GM12878 (cell line): ENCODE data around the gene GPR87. TPM values are rescaled to one million over a fixed set of nuclear protein-coding genes. Genes with fewer than 3 reads are reported as not detected.

Source experiments
- ATAC-seq: fragments of 200-7000 bp; cut with Tn5 transposase; 3 replicates; pipeline ENCODE4 v1.9.1; 2020; ENCODE audit warnings: mild to moderate bottlenecking, moderate library complexity
- BruUV-seq: library from RNA; stranded (reverse); fragments of 400-500 nt; replicated peaks from 2 replicates; lab custom pipeline; 2021; lab: Mats Ljungman, UMichigan
- CTCF ChIA-PET: fragments of 300-600 bp; sonication (Branson Sonifier 250); formaldehyde crosslinking; extraction: SDS; loops from one replicate; lab custom pipeline; 2021; ENCODE audit warnings: inconsistent platforms; lab: Yijun Ruan, JAX
- POLR2A ChIA-PET: fragments of 350-600 bp; formaldehyde crosslinking; extraction: SDS; loops from one replicate; lab custom pipeline; 2021; ENCODE audit warnings: inconsistent platforms; lab: Charles Lee
- RAD21 ChIA-PET: fragments of 300-600 bp; sonication (Branson Sonifier 250); formaldehyde crosslinking; loops from one replicate; lab custom pipeline; 2023; ENCODE audit warnings: antibody characterized with exemption; ENCODE audit not compliant: unreplicated experiment; lab: Charles Lee
- SMC1A ChIA-PET: fragments of 300-600 bp; sonication (Branson Sonifier 250); formaldehyde crosslinking; loops from one replicate; lab custom pipeline; 2023; ENCODE audit not compliant: unreplicated experiment, uncharacterized antibody; lab: Charles Lee
- DNase-seq: peaks from one replicate; pipeline ENCODE4 v3.0.0-alpha.2; 2011; ENCODE audit warnings: low read depth, low spot score
- FAIRE-seq: peaks from 3 replicates; lab custom pipeline; 2011; peaks lifted over from hg19 to GRCh38; lab: Jason Lieb, UNC
- H2AFZ ChIP-seq: 2 replicates; pipeline ENCODE4 v1.6.0; 2011; ENCODE audit warnings: low read depth, low read length, control low read depth; ENCODE audit not compliant: control insufficient read depth
- H3K27ac ChIP-seq: 2 replicates; pipeline ENCODE4 v1.5.1; 2011; ENCODE audit warnings: control low read depth; ENCODE audit not compliant: control insufficient read depth, insufficient read depth
- H3K27me3 ChIP-seq, 2 experiments: replicated peaks in 1 of 2; 2 replicates each; pipeline versions ENCODE4 v1.6.0 to v1.6.1; 2011; ENCODE audit warnings: low read length in 1 of 2; ENCODE audit not compliant: control insufficient read depth in 2 of 2, insufficient read depth in 2 of 2
- H3K36me3 ChIP-seq, 2 experiments: 2 replicates each; pipeline ENCODE4 v1.5.1; 2011; ENCODE audit warnings: low read length in 1 of 2; ENCODE audit not compliant: control insufficient read depth in 2 of 2, insufficient read depth in 2 of 2
- H3K4me1 ChIP-seq: 2 replicates; pipeline ENCODE4 v1.6.1; 2011; ENCODE audit warnings: mild to moderate bottlenecking, low read length, moderate library complexity, mixed read lengths; ENCODE audit not compliant: control insufficient read depth, insufficient read depth
- H3K4me2 ChIP-seq: 2 replicates; pipeline ENCODE4 v1.6.0; 2011; ENCODE audit warnings: control low read depth; ENCODE audit not compliant: control insufficient read depth, insufficient read depth
- H3K4me3 ChIP-seq: fragments of 200-600 bp; sonication (generic); 2 replicates; pipeline ENCODE4 v1.5.1; 2016
- H3K79me2 ChIP-seq: 2 replicates; pipeline ENCODE4 v1.6.0; 2011; ENCODE audit warnings: low read length; ENCODE audit not compliant: control insufficient read depth, insufficient read depth
- H3K9ac ChIP-seq: 2 replicates; pipeline ENCODE4 v1.8.0; 2011; ENCODE audit warnings: low read length, control low read depth, mixed read lengths; ENCODE audit not compliant: control insufficient read depth, insufficient read depth
- H3K9me3 ChIP-seq: replicated peaks from 3 replicates; pipeline ENCODE4 v1.5.1; 2011; ENCODE audit warnings: mild to moderate bottlenecking, low read length; ENCODE audit not compliant: control insufficient read depth, insufficient read depth
- H4K20me1 ChIP-seq: 2 replicates; pipeline ENCODE4 v1.6.0; 2011; ENCODE audit not compliant: control insufficient read depth, insufficient read depth
- IRF3 ChIP-seq: fragments of 450-650 bp; IDR thresholded peaks from 2 replicates; pipeline ENCODE4 v1.6.1; 2014; ENCODE audit warnings: mild to moderate bottlenecking
- KLF5 ChIP-seq: fragments of 450-650 bp; IDR thresholded peaks from 2 replicates; pipeline ENCODE4 v1.6.1; 2014; ENCODE audit warnings: mild to moderate bottlenecking; ENCODE audit not compliant: partially characterized antibody
- NFXL1 ChIP-seq: fragments of 450-650 bp; IDR thresholded peaks from 2 replicates; pipeline ENCODE4 v1.6.1; 2017; ENCODE audit warnings: antibody characterized with exemption, mild to moderate bottlenecking, borderline replicate concordance
- NR2F1 ChIP-seq: fragments of 450-650 bp; conservative IDR thresholded peaks from 2 replicates; pipeline ENCODE4 v1.6.1; 2017; ENCODE audit warnings: mild to moderate bottlenecking
- RAD21 ChIP-seq: IDR thresholded peaks from 2 replicates; pipeline ENCODE4 v1.6.1; 2011; ENCODE audit warnings: mild to moderate bottlenecking, low read depth, low read length, moderate library complexity; ENCODE audit not compliant: insufficient read depth
- RB1 ChIP-seq: fragments of 450-650 bp; formaldehyde crosslinking; IDR thresholded peaks from 2 replicates; pipeline ENCODE4 v1.6.1; 2017; ENCODE audit warnings: mild to moderate bottlenecking, borderline replicate concordance
- RCOR1 ChIP-seq: conservative IDR thresholded peaks from 2 replicates; pipeline ENCODE4 v1.6.1; 2012; ENCODE audit warnings: low read depth, low read length, improper control_type of control experiment
- RELB ChIP-seq: fragments of 450-650 bp; IDR thresholded peaks from 2 replicates; pipeline ENCODE4 v1.6.1; 2017; ENCODE audit warnings: low read depth, mild to moderate bottlenecking, moderate library complexity
- YBX1 ChIP-seq: fragments of 450-650 bp; IDR thresholded peaks from 2 replicates; pipeline ENCODE4 v1.6.1; 2016; ENCODE audit warnings: antibody characterized with exemption
- ZNF687 ChIP-seq: fragments of 450-650 bp; IDR thresholded peaks from 2 replicates; pipeline ENCODE4 v1.6.1; 2017; ENCODE audit warnings: mild to moderate bottlenecking, moderate library complexity
- WGBS: methylation state at CpG from one replicate; pipeline ENCODE4 v1.1.6; 2016; ENCODE audit warnings: low lambda C conversion rate; ENCODE audit not compliant: insufficient replicate concordance, insufficient coverage; ENCODE audit errors: missing lambda C conversion rate; 5-methylcytosine and 5-hydroxymethylcytosine counted together
- in situ Hi-C: fragments of 300-500 bp; cut with MboI; formaldehyde crosslinking; loops from 9 replicates; pipeline ENCODE4 v1.14.3; 2018; ENCODE audit warnings: mixed read lengths
- intact Hi-C: fragments of 100-400 bp; cut with micrococcal nuclease; formaldehyde crosslinking; loops from one replicate; pipeline ENCODE4 v1.14.2; 2022; ENCODE audit not compliant: unreplicated experiment
- polyA plus RNA-seq, 11 experiments: library from polyadenylated mRNA; depleted of rRNA in 4 of 11; unstranded in 6 of 11; stranded (reverse) in 5 of 11; fragments of >200 nt; fragmentation: Nextera tagmentation in 4 of 11; fragmentation: Illumina TruSeq in 1 of 11; extraction: Ambion mirVana in 4 of 11; extraction: Trizol in 1 of 11; gene quantifications; 1 replicate in 1 of 11; 2 replicates in 10 of 11; pipeline versions ENCODE4 v1.2.1 to v1.2.3, GENCODE V29; 2011 to 2016; ENCODE audit warnings: inconsistent platforms in 2 of 11, missing spikeins in 2 of 11, low read depth in 1 of 11
- total RNA-seq, 4 experiments: library from RNA; depleted of rRNA in 3 of 4; stranded (reverse); fragments of >200 nt in 3 of 4; fragmentation: Illumina TruSeq in 1 of 4; extraction: Trizol in 1 of 4; gene quantifications; 2 replicates each; pipeline versions ENCODE4 v1.2.1 to v1.2.3, GENCODE V29; 2013 to 2021
- TF ChIP-seq, protein P1 (sequence below): IDR thresholded peaks from 2 replicates; pipeline ENCODE4 v1.6.1; 2011; ENCODE audit warnings: borderline replicate concordance, low read depth, mild to moderate bottlenecking, moderate library complexity, low read length; ENCODE audit not compliant: insufficient read depth, poor library complexity, severe bottlenecking
- TF ChIP-seq, protein P2 (sequence below): fragments of 450-650 bp; IDR thresholded peaks from 2 replicates; pipeline ENCODE4 v1.6.1; 2017; ENCODE audit warnings: antibody characterized with exemption, mild to moderate bottlenecking, moderate library complexity

The GPR87 gene
- total and polyA plus RNA-seq, 10 of the 15 experiments (the other 5 are each of a cell fraction or from before 2014, with no cell fraction given): 0.06 to 0.27 (median 0.16) TPM; not detected in 5

DNA sequence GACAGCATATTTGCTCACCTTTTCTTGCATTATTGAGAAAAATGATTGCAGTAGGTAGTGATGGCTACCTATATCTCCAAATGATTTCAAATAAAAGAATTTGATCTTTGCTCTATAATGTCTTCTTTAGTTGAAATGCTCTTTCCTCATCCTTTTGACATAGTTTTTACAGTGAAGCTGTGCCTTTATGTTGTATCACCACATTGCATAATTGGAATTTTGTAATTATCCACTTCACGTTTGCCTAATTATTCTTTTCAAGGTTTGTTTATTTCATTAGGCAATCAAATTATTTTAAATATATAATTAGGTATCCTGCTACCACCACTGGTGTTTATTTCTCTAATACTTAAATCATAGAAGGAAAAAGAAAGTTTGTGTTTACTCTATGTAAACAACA lies 34.0 kb upstream of the GPR87 start:
- CTCF ChIA-PET: interaction anchor here (1.0 kb wide), 1 partner anchor 10 kb away, joined by 3 read pairs; no protein-coding TSS in a partner anchor
- Histone ChIP-seq H3K4me1 (peaks cover 21% of the 10 kb centered on the region), H3K9me3 (no peaks in the 10 kb centered on the region), H3K9ac (no peak overlapping the region), H3K79me2 (no peaks in the 10 kb centered on the region), H3K27ac (no peak overlapping the region), H3K4me3 (no peak overlapping the region), H2AFZ (no peak overlapping the region), H4K20me1 (no peaks in the 10 kb centered on the region), H3K4me2 (no peak overlapping the region), H3K27me3 (no peaks in the 10 kb centered on the region), H3K36me3 (no peaks in the 10 kb centered on the region)
- SMC1A ChIA-PET: no interaction called here
- in situ Hi-C loops (no loop called here), intact Hi-C loops (no loop called here)
- POLR2A ChIA-PET: no interaction called here
- ATAC-seq (no peak), FAIRE-seq (no peak), DNase-seq (no peak)
- no TSS peak for BruUV-seq
- RAD21 ChIA-PET: no interaction called here
- 89% methylated on average over 1 of the region's 1 CpG for WGBS
- TF ChIP-seq ZNF687: no peak
- TF ChIP-seq NR2F1: no peak
- TF ChIP-seq IRF3: no peak
- TF ChIP-seq, protein P1, sequence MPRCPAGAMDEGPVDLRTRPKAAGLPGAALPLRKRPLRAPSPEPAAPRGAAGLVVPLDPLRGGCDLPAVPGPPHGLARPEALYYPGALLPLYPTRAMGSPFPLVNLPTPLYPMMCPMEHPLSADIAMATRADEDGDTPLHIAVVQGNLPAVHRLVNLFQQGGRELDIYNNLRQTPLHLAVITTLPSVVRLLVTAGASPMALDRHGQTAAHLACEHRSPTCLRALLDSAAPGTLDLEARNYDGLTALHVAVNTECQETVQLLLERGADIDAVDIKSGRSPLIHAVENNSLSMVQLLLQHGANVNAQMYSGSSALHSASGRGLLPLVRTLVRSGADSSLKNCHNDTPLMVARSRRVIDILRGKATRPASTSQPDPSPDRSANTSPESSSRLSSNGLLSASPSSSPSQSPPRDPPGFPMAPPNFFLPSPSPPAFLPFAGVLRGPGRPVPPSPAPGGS: no peak
- TF ChIP-seq KLF5: no peak
- no peak for TF ChIP-seq NFXL1
- TF ChIP-seq RAD21: no peak
- no peak for TF ChIP-seq YBX1
- no peak for TF ChIP-seq RB1
- TF ChIP-seq, protein P2, sequence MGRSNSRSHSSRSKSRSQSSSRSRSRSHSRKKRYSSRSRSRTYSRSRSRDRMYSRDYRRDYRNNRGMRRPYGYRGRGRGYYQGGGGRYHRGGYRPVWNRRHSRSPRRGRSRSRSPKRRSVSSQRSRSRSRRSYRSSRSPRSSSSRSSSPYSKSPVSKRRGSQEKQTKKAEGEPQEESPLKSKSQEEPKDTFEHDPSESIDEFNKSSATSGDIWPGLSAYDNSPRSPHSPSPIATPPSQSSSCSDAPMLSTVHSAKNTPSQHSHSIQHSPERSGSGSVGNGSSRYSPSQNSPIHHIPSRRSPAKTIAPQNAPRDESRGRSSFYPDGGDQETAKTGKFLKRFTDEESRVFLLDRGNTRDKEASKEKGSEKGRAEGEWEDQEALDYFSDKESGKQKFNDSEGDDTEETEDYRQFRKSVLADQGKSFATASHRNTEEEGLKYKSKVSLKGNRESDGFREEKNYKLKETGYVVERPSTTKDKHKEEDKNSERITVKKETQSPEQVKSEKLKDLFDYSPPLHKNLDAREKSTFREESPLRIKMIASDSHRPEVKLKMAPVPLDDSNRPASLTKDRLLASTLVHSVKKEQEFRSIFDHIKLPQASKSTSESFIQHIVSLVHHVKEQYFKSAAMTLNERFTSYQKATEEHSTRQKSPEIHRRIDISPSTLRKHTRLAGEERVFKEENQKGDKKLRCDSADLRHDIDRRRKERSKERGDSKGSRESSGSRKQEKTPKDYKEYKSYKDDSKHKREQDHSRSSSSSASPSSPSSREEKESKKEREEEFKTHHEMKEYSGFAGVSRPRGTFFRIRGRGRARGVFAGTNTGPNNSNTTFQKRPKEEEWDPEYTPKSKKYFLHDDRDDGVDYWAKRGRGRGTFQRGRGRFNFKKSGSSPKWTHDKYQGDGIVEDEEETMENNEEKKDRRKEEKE: no peak
- TF ChIP-seq RELB: no peak
- TF ChIP-seq RCOR1: no peak
